ENCODE results near the gene TMEM184A.

Gene TMEM184A

DNA sequence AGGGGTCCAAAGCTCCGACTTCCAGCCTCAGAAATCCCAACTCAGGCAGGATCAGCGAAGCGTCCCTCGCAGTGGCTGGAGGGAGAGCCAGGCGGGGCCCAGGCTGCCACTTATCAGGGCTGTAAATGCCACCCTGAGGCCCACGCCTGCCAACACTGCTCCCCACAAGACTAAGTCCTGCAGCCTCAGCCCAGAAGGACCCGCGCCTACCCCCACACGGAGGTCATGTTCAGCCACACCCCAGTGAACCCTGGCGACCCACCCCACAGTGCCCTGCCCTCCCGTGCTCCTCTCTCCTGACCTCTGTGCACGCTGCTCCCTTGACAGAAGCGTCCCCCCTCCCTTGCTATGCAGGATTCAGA, 10.7 kb upstream of the TMEM184A start:
- DNase-seq, result no peak

DNA sequence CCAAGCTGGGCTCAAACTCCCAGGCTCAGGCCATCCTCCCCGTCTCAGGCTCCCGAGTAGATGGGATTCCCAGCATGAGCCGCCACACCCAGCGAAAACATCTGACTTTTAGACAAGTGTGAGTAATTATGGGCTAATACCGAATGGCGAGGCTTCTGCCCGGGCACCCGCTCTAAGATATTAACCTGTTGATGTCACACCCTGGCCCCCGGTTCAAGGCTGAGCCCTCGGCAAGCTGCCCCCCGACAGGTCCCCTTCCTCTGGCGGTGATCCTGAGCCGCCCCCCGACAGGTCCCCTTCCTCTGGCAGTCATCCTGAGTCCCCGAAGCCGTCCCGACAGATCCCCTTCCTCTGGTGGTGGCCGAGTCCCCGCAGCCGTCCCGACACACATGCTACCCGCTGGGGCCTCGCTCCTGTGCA, 8.6 kb upstream of the TMEM184A start:
- DNase-seq, result no peak

DNA sequence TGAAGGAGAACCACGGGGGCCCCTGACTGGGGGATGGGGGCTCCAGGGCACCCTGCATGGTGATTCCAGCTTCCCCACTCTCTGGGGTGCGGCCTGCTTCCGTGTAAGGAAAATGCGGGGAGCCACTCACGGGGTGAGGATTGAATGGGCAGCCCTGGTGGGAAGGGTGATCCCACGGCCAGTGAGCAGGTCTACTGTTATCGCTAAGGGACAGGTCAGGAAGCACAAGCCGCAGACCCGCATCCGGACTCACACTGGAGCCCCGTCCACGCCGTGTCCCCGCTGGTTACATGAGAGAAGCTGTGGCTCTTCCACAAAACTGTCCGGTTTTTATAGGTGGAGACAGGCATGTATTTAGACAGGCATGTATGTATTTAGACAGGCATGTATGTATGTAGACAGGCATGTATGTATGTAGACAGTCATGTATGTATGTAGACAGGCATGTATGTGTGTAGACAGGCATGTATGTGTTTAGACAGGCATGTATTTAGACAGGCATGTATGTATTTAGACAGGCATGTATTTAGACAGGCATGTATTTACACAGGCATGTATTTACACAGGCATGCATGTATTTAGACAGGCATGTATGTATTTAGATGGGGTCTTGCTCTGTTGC, 8.1 kb upstream of the TMEM184A start:
- no peak for DNase-seq

DNA sequence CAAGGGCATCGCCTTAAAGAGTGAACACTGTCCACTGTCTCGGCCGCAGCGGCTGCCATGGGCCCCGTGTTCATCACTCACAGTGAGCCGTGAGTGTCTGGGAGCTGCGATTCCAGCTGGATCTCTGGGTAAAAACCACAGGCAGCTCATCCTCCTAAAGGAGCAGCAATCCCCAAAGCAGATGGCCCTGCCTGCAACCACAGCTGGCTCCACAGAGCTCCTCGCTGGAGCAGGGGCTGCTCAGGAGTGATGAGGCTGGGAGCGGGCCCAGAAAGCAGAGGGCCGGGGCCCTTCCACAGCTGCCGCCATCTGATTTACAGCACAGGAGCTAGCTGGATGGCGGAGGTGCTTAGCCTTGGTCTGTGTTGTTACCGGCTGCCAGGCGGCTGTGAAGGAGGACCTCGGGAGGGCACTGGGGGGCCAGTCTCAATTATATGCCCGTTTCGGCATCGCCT, 6.6 kb upstream of the TMEM184A start:
- DNase-seq, result no peak

DNA sequence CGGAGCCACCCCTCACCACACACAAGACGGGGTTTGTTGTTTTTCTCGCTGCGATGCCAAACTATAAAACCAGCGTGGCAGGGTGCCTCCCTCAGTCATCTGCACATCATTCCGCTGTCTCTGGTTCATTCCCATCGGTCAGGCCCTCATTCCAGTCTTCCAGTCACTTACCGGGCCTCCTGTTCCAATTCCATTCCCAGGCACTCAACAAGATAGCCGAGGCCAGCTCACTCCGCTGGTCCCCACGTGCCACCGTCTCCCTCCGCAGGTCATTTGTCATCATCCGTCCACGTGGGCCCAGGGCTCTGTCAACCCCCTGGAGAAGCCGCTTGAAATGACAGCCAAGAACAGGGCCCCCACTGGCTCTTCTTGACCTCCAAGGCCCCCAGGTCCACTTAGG, 6.1 kb upstream of the TMEM184A start:
- no peak for DNase-seq

DNA sequence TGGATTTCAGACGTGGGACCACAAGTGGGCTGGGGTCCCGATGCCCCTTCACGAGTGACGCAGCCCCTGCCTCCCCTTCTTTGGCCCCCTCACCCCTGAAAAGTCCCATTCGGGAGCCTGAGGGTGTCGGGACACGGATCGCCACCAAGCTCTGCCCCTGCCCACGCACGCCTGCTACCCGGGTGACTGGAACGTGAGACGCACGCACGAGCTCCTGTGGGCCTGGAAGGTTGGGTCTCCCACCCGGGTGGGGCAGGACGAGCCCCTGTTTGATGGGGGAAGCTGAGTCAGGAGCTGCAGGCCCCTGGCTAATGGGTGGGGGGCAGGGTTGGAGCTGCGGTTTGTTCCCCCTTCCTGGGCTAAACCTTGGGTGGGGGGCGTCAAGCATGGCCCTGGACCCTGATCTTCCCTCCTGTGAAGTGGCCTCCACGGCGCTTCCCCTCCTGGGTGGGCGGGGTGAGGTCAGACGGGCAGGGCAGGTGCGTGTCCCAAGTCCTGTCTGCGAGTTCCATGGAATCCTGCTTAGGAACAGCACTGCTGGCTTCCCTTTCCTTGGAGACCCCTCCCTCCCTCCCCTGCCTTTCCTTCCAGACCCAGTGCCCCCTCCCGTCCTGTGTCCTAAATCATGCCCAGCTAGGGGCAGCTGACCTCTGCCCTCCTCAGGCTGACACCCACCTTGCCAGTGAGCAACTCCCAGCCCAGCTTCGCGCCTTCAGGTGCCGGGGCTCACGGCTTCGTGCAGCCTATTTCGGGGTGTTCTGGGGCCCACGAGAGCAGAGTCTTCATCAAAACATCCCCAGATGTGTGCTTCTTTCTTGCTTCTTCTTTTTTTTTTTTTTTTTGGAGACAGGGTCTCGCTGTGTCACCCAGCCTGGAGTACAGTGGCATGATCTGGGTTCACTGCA, 5.3 kb upstream of the TMEM184A start:
- no peak for DNase-seq

DNA sequence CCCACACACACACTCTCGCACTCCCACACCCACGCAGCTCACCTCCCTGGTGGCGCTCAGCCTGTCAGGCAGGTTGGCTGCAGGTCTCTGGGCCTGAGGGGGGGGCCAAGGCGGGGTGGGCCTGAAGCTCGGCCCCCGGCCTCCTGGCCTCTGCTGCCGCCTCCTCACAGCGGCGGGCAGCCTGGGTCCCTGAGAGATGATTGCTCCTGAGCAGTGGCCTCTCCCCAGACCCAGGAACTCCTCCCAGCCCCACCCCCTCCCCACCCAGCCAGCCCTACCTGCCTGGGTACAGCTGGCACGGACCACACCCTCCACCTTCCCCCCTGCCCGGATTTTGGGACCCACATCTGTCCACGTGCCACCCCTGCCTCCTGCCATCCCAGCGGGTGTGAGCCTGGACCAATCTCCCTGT, 4.6 kb upstream of the TMEM184A start:
- no peak for DNase-seq

DNA sequence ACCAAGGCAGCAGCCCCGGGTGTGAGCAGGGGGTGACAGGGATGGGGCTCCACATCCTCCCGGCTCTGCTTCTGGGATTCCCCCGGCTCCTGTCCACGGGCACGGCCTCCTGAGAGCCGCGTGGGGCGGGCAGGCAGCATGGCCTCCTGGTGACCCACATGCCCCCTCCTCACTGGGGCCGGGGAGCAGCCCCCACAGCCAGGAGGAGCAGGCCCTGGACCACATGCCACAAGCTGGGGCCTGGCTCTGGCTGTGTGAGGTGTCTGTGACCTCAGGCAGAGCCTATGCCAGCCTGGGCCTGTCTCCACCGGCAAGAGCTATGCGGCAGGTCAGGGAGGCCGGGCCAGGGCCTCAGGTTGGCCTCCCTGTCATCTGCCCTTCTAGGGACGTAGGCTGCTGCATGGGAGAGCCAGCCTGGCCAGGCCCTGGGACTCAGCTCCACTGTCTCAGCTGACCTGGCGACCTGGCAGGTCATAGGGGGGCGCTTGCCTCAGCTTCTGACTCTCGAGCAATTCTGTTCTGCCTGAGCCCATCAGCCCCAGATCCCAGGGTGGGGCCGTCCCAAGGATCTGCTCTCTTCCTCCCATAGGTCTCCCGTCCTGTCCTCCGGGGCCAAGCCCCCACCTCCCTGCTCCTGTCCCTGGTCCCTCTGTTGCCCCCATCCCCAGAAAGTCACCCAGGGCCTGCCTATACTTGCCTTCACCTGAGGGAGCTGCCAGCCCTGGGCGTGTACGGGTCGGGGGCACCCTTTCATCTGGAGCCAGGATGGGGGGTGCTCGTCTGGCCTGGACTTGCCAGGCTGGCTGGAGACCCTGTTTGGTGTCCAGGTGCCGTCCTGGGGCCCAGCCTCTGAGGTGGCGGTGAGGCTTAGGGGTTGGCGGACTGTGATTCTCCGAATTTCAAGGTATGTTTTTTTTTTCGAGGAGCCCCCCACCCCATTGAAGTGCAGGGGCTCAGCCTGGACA, 3.9 kb upstream of the TMEM184A start:
- DNase-seq, result no peak

DNA sequence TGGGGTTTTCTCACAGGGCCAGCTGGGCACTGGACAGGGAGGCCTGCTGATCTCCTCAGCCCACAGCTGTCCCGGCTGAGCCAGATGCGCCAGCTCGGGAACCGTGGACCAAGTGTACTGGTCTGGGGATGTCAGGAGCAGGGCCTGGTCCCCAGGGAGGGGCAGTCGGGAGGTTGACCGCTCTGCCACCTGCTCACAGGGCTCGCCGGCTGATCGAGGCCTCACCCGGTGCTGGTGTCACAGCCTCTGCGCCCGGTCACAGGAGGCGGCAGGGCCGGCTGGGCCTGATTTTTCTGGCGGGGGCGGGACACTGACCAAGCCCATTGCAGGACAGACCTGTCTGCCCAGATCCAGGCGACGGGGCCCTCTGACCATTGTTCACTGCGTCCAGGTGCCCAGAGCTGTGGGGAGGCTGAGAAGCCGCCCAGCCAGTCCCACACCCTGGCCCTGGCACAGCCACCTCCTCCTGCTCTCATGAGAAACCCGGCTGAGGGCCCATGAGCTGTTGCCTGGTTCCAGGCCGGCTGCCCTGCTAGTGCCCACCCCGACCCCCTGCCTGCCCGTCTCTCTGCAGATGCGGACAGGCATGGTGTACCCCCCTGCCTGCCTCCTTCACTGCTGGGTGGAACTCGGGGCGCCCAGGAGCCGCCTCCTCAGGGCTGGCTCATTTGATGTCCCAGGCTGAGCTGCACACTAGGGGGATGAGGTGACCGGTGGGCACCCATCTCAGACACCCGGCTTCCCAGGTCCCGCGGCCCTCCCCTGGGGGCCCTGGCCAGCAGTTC, 3.0 kb upstream of the TMEM184A start:
- no peak for DNase-seq

DNA sequence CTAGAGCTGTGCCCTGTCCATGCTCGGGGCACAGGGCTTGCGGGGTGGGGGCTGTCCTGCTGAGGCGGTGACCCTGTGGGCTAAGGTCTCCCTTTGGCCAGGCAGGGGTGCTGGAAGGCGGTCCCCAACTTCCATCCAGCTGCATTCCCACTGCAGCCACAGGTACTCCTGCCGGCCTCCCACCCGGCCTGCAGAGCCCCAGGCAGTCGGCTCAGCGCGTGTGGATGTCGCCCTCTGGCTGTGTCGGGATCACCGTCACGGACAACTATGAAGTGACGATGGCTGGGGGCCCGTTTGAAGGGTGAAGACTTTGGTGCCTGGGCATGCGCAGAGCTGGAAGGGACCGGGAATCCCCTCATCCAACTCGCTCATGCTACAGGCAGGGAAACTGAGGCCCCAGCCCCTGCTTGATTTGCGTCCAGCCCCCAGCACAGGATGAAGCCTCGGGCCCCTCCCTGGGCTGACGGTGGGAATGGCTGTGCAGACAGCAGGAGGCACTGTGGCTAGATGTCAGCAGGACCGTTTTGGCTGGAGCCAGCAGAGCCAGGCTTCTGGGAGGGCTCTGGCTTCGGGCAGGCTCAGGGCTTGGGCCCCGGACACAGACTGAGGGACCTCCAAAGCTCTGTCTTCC, 2.3 kb upstream of the TMEM184A start:
- DNase-seq, result no peak

DNA sequence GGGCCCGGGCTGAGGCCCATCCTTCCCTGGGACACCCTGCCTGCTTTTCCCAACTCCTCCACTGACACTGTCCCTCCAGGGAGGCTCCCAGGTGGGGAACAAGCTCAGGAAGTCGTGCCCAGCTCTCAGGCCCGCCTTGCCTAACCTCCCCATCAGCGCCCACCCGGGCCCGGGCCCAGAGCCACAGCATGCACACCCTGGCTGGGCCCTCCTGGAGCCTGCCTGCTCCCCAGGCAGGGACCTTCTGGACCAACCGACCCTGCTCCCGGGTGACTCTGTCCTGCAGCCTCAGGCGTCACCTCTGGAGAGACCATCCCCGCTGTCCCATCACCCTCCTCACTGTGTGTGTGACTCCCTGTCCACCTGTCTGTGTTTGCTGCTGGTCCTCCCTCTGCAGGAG, 1.8 kb upstream of the TMEM184A start:
- DNase-seq, result no peak

DNA sequence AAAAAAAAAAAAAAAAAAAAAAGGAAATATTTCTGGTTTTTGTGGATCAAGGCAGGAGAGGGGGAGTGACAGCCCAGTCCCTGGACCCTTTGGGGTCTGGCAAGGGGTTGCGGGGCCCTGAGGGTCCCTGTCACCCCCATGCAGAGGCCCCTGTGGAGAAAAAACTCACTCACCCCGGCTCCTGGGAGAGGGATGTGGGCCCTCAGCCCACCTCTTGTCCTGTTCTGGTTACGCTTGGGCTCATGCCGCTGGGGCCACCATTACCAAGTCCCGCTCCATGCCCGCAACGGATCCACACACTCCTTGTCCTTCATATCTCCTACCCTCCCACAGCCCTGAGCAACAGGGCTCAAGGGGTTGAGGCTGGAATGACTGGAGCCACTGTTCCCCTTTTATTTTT, 1.0 kb upstream of the TMEM184A start:
- no peak for DNase-seq

DNA sequence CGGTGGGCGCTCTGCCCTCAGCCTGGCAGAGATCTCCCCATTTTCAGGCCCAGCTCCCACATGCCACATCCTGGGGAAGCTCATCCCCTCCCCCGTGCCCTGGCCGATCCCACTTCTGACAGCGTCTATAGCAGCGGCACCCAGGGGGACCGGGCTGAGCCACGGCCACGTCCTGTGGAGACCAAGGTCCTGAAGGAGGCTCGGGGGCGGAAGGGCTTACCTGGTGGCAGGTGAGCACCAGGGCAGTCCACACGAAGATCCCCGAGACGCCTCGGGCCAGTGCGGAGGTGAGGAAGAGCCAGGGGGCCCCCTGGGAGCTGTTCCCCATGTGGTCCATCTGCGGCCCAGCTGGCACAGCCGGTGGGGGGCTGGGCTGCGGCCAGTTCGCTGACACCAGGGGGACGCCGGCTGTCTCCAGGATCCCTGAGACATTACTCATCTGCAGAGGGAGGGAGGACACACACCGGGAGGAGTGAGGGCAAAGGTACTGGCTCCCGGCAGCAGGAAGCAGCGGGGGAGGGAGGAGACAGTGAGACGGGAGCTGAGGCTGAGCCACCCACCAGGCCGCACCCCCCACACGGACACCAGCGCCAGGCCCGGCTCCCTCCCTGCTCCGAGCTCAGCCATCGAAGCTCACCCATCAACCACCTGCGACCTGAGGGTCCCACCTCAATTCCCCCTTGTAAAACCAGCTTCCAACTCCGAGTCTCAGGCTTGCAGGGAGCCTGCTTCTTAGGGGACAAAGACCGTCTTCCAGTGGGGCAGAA, 776 bp downstream of the TMEM184A start:
- DNase-seq, result no peak

DNA sequence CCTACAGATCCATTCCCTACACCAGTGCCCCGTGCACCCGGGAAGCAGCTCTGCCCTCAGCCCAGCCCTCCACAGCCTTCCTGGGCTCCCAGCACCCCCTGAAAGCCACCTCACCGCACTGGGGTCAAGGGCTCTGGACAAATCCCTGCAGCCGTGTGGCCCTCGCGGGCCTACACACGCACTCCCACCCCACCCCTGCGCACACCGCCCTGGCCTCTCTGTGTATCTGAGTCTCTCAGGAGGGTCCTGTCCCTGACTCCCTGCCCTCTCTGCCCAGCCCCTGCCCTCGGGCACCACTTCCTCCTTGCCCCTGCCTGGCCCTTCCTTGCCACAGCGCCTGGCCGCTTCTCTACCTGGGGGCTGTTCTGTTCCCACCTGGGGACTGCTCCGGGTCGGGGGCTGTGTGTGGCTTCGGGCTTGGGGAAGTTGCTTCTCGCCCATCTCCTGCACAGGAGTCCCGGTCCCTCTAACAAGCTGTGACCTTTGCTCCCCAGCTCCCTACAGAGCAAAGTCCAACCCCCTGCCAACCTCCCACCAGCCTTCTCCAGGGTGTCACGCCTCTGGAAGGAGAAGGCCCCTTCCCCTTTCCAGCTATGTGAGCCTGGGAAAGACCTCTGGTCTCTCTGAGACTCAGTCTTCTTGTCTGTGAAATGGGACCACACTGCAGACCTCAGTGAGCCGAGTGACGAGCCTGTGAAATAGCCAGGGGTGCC, 1.5 kb downstream of the TMEM184A start:
- DNase-seq, result no peak

DNA sequence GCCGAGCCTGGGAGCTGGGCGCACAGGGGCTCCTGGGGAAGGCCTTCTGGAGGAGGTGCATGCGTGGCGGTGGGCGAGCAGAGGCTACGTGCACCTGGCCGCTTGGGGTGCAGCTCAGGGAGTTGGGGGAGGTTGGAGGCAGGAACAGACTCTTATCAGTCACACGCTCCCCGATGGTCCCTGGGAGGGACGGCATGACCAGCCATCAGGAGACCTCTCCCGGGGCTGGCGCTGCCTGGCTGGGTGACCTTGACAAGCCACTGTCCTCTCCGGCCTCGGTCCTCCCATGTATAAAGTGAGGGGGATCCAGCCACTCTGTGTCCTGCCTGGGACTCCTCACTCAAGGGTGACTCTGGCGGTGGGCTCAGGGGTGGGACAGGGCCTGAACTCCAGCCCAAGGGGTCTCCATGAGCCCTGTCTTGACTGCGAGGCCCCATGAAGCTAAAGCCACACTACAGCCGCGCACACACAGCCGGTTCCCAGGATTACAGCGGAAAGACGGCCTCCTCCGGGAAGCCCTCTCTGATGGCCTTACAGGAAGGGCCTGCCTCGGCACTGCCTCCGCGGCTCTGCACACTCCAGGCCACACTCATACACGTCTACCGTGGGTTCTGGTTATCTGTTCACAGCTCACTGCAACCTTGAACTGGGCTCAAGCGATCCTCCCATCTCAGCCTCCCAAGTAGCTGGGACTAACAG, 2.3 kb downstream of the TMEM184A start:
- DNase-seq, result no peak

DNA sequence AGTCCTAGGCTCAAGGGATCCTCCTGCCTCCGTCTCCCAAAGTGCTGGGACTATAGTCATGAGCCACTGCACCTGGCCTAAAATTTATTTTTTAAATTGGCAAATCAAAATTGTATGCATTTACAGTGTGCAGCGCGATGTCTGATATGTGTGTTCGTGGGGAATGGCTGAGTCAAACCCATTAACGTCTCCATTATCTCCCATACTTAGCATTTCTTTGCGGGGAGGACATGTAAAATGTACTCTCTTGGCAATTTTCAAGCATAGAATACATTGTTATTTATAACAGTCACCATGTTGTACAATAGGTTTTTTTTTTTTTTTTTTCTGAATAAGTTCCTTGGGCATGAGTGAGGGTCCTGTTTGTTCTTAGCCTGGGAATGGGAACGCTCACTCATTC, 3.8 kb downstream of the TMEM184A start:
- DNase-seq, result no peak

DNA sequence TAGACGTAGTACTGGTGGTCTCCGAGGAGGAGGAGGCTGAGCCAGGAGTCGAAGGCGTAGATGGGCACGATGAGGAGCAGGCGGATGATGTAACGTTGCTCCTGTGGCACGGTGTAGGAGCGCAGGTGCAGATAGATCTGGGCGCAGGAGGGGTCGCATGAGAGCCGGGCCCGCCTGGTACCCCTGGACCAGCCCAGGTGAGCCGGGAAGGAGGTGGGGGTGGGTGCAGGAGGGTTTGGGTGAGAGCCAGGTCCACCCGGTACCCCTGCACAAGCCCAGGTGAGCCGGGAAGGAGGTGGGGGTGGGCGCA, 5.2 kb downstream of the TMEM184A start:
- no peak for DNase-seq

DNA sequence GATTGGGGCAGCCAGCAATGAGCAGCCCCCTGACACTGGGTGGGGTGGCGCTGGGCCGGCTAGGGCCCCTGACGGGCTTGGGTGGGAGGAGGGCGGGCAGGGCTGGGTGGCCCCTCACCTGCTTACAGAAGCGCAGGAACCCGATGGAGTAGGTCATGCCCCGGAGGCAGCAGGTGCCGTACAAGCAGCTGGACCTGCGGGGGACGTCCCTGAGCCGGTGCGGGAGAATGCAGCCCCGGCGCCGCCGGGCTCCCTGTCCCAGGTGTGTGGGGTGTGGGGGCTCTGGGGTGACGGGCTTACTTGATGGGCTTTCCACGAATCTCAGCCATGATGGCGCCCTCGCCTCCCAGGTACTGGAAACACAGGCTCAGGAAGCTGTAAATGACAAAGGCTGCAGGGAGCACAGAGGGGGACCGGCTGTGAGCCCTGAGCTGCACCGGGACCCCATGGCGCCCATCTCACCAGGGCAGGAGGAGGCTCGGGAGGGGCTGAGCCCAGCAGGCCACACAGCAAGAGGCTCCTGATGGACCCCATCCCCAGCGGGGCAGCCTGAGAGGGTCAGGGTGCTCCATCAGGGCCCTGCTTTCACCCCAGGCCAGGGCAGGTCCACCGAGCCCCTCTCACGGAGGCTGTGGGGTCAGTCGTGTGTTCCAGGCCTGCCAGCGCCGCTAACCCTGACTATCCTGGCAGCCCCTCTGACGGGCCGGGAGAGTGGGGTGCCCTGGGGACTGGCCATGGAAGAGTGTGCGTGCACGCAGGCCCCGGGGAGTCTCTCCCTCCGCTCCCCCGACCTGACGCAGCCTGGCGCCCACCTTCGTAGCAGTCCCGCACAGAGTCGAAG, 5.8 kb downstream of the TMEM184A start:
- no peak for DNase-seq

DNA sequence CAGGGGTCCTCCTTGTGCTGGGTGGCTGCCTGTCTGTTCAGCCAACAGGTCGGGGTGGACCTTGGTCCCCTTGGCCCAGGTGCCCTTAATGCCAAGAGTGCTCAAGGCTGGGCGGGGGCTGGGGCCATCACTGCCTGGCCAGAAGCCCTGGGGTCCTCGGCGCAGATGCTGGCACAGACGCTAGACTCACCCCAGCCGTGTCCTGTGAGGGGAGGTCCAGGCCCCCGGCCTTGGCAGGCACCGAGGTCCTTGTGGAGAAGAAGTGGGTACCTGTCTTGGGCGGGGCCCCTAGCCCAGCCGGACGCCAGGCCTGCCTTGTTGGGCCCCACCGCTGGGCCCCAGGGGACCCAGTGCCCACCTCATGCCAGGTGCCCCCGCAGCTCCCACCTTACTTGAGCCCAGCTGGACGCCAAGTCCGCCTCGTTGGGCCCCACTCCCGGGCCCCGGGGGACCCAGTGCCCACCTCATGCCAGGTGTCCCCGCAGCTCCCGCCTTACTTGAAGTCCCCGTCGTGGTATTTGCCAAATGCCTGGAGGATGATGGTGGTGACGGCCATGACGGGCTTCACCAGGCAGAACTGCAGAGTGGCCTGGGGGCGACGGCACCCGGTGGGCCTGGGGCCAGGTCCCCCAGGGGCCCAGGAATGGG, 6.5 kb downstream of the TMEM184A start:
- no peak for DNase-seq

Data from NCI-H1048 (cell line).